ENCODE results near the gene PANX2. TPM values are rescaled to one million over a fixed set of nuclear protein-coding genes. Genes with fewer than 3 reads are reported as not detected.
A peak's percentile ranks its signal among the peaks of the same experiment; 100 is the strongest.

PANX2 gene
- total and polyA plus RNA-seq, 7 donors, result 0.17 to 3.0 (median 0.36) TPM; not detected in 2

- intact Hi-C loops (cut with DNase I), result no loop called here
- H3K4me1 ChIP-seq, result peaks cover 0 to 22% (median 15%) of the 10 kb centered on the region in 4 donors
- no peaks in the 10 kb centered on the region for H3K9me3 ChIP-seq
- TF ChIP-seq POLR2A (IDR thresholded peaks at IDR 0.05) (no peak), EP300 (IDR thresholded peaks at IDR 0.05) (no peak), CTCF (IDR thresholded peaks at IDR 0.05) (no peak), POLR2AphosphoS5 (IDR thresholded peaks at IDR 0.05) (no peak)
- WGBS, 2 donors, result 88 to 94% methylated on average over 6 of the region's 6 CpGs
- no peaks in the 10 kb centered on the region for H3K36me3 ChIP-seq
- H3K4me3 ChIP-seq, result no peak overlapping the region
- H3K27me3 ChIP-seq, result peaks cover 31 to 73% (median 44%) of the 10 kb centered on the region in 3 donors
- no peak for DNase-seq
- no peak overlapping the region for H3K27ac ChIP-seq
These were observed 3.4 kb downstream of the PANX2 start for GRCh38 chr22:50173983-50174355.

DNA sequence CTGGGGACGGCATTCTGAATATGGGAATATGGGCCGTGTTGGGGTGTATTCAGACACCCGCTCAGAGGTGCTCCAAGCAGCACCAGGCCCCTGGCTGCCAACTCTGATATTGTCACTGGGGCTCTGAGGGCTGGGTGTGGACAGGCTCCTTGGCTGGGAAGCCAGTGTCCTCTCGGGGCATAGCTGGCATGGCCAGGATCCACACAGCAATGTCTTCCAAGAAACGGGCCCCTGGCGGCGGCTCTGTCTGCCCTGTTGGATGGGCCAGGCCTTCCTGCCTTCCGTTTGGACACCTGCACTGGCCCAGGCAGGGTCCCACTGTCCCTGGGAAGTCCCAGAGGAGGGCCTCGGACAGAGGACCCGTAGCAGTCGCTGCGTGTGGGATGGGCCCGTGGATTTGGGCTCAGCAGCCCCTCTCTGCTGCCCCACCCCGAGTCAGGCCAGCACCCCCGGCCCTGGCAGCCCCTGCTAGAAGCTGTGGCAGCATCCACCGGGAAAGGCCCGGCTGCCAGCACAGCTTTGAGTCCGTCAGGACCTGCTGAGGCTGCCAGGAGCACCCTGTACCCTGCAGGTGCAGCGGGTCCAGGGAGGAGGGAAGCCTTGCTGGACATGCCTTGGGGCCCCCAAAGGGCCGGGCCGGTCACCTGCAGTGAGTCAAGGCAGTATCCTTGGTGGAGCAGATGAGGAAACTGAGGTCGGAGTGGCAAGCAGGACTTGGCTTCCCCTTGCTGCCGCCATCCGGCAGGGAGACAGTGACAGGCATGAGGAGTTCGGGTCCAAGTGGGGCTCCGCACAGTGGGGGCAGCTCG is 4.1 kb downstream of the PANX2 start:
- Histone ChIP-seq H3K4me3 (no peak overlapping the region), H3K4me1 (peaks cover 0 to 17% (median 10%) of the 10 kb centered on the region in 4 donors), H3K36me3 (no peaks in the 10 kb centered on the region), H3K9me3 (no peaks in the 10 kb centered on the region), H3K27ac (no peak overlapping the region), H3K27me3 (peaks cover 34 to 73% (median 42%) of the 10 kb centered on the region in 3 donors)
- no peak for TF ChIP-seq POLR2A (IDR thresholded peaks at IDR 0.05)
- TF ChIP-seq POLR2AphosphoS5 (IDR thresholded peaks at IDR 0.05), result no peak
- TF ChIP-seq CTCF (IDR thresholded peaks at IDR 0.05), result no peak
- no peak for TF ChIP-seq EP300 (IDR thresholded peaks at IDR 0.05)
- intact Hi-C loops (cut with DNase I), result no loop called here
- peak; percentile 60 for DNase-seq
- WGBS, 2 donors, result 83 to 89% methylated on average over 27 of the region's 27 CpGs

GRCh38 chr22:50175191-50175461 is 4.6 kb downstream of the PANX2 start:
- no peak for DNase-seq
- H3K27me3 ChIP-seq, result peaks cover 29 to 74% (median 37%) of the 10 kb centered on the region in 3 donors
- no peaks in the 10 kb centered on the region for H3K36me3 ChIP-seq
- no peak overlapping the region for H3K4me3 ChIP-seq
- no peaks in the 10 kb centered on the region for H3K9me3 ChIP-seq
- H3K4me1 ChIP-seq, result peaks cover 0 to 13% (median 5%) of the 10 kb centered on the region in 4 donors
- TF ChIP-seq EP300 (IDR thresholded peaks at IDR 0.05) (no peak), POLR2A (IDR thresholded peaks at IDR 0.05) (no peak), CTCF (IDR thresholded peaks at IDR 0.05) (no peak), POLR2AphosphoS5 (IDR thresholded peaks at IDR 0.05) (no peak)
- WGBS, 2 donors, result 84 to 91% methylated on average over 6 of the region's 6 CpGs
- H3K27ac ChIP-seq, result no peak overlapping the region
- intact Hi-C loops (cut with DNase I), result no loop called here

- WGBS, 2 donors, result 72 to 75% methylated on average over 27 of the region's 27 CpGs
- intact Hi-C loops (cut with DNase I), result no loop called here
These were observed 5.7 kb downstream of the PANX2 start for GRCh38 chr22:50175921-50176849.

More at GRCh38 chr22:50175921-50176849, 5.7 kb downstream of the PANX2 start:
- no peaks in the 10 kb centered on the region for H3K36me3 ChIP-seq
- no peaks in the 10 kb centered on the region for H3K9me3 ChIP-seq
- peaks cover 23 to 73% (median 31%) of the 10 kb centered on the region in 3 donors for H3K27me3 ChIP-seq
- TF ChIP-seq EP300 (IDR thresholded peaks at IDR 0.05) (no peak), POLR2A (IDR thresholded peaks at IDR 0.05) (no peak), POLR2AphosphoS5 (IDR thresholded peaks at IDR 0.05) (no peak), CTCF (IDR thresholded peaks at IDR 0.05) (no peak)
- H3K27ac ChIP-seq, result no peak overlapping the region
- H3K4me3 ChIP-seq, result no peak overlapping the region
- peak; percentile 57 for DNase-seq
- peaks cover 0 to 7% (median under 1%) of the 10 kb centered on the region in 4 donors for H3K4me1 ChIP-seq

Data from sigmoid colon (tissue), 7 donors.